Caco-2 (cell line): ENCODE measurements around the gene DLG2. TPM values are rescaled to one million over a fixed set of nuclear protein-coding genes. Genes with fewer than 3 reads are reported as not detected.

Experiments used
- BruUV-seq: library from RNA; stranded (reverse); fragments of 400-500 nt; replicated peaks from 2 replicates; lab custom pipeline; 2021; lab: Mats Ljungman, UMichigan
- CTCF ChIA-PET: fragments of 300-600 bp; sonication (Branson Sonifier 250); formaldehyde crosslinking; loops from one replicate; lab custom pipeline; 2022; ENCODE audit warnings: antibody characterized with exemption; lab: Charles Lee
- POLR2A ChIA-PET: fragments of 300-600 bp; sonication (Branson Sonifier 250); formaldehyde crosslinking; loops from one replicate; lab custom pipeline; 2022; ENCODE audit warnings: antibody characterized with exemption; lab: Charles Lee
- DNase-seq, 2 experiments: peaks; one replicate each; pipeline versions ENCODE4 v3.0.0 to v3.0.0-alpha.2; 2020 to 2022
- H3K27me3 ChIP-seq: replicated peaks from 2 replicates; pipeline ENCODE4 v1.6.0; 2011; ENCODE audit warnings: low read length; ENCODE audit not compliant: control insufficient read depth, insufficient read depth
- H3K36me3 ChIP-seq: 2 replicates; pipeline ENCODE4 v1.5.1; 2011; ENCODE audit warnings: low read length; ENCODE audit not compliant: control insufficient read depth, insufficient read depth
- H3K4me1 ChIP-seq: fragments of 250-450 bp; sonication (Bioruptor Pico); 2 replicates; pipeline ENCODE4 v1.5.1; 2020; ENCODE audit warnings: mild to moderate bottlenecking
- H3K4me3 ChIP-seq: 2 replicates; pipeline ENCODE4 v1.5.1; 2011; ENCODE audit warnings: low read depth, mild to moderate bottlenecking, control low read depth, low read length
- H3K9me3 ChIP-seq: fragments of 250-450 bp; sonication (Bioruptor Pico); 2 replicates; pipeline ENCODE4 v1.5.1; 2020; ENCODE audit warnings: mild to moderate bottlenecking, moderate library complexity
- H3K27ac Mint-ChIP-seq: one replicate; pipeline ENCODE4 v1.8.0; 2022; ENCODE audit warnings: mixed read lengths; ENCODE audit not compliant: unreplicated experiment
- H3K27me3 Mint-ChIP-seq: one replicate; pipeline ENCODE4 v1.8.0; 2022; ENCODE audit warnings: mixed read lengths; ENCODE audit not compliant: insufficient read depth, unreplicated experiment
- H3K36me3 Mint-ChIP-seq: one replicate; pipeline ENCODE4 v1.8.0; 2022; ENCODE audit warnings: mild to moderate bottlenecking, mixed read lengths; ENCODE audit not compliant: insufficient read depth, unreplicated experiment
- H3K4me1 Mint-ChIP-seq: one replicate; pipeline ENCODE4 v1.8.0; 2022; ENCODE audit warnings: low read depth, mixed read lengths; ENCODE audit not compliant: unreplicated experiment
- H3K4me3 Mint-ChIP-seq: one replicate; pipeline ENCODE4 v1.8.0; 2022; ENCODE audit warnings: mild to moderate bottlenecking, moderate library complexity, mixed read lengths; ENCODE audit not compliant: unreplicated experiment
- H3K9me3 Mint-ChIP-seq: one replicate; pipeline ENCODE4 v1.8.0; 2022; ENCODE audit warnings: mixed read lengths; ENCODE audit not compliant: unreplicated experiment
- intact Hi-C: fragments of 100-400 bp; cut with micrococcal nuclease; formaldehyde crosslinking; loops from one replicate; pipeline ENCODE4 v1.10.0; 2022; ENCODE audit not compliant: unreplicated experiment
- total RNA-seq: library from RNA; stranded (reverse); gene quantifications from 2 replicates; pipeline ENCODE4 v1.2.3, GENCODE V29; 2022
- TF ChIP-seq, protein P1 (sequence below), 2 experiments: fragments of 200-600 bp in 1 of 2; IDR thresholded peaks; 1 replicate in 1 of 2; 2 replicates in 1 of 2; pipeline versions ENCODE4 v1.5.1 to v1.8.0; 2011 to 2022; ENCODE audit warnings: antibody characterized with exemption in 1 of 2, control low read depth in 1 of 2, inconsistent platforms in 1 of 2, low read depth in 1 of 2, low read length in 1 of 2, mild to moderate bottlenecking in 1 of 2, moderate library complexity in 1 of 2; ENCODE audit not compliant: insufficient read depth in 1 of 2, severe bottlenecking in 1 of 2, unreplicated experiment in 1 of 2

Gene DLG2
- total RNA-seq, 1 experiment from 2014 or later, result 21.6 TPM

GRCh38 chr11:83571302-83571701 is 2055.8 kb downstream of the DLG2 start:
- BruUV-seq, result no TSS peak
- CTCF ChIA-PET, result interaction anchor here (0.7 kb wide), 1 partner anchor 191 kb away, joined by 3 read pairs; no protein-coding TSS in a partner anchor
- H3K9me3 Mint-ChIP-seq, result no peaks in the 10 kb centered on the region
- no peaks in the 10 kb centered on the region for H3K36me3 Mint-ChIP-seq
- H3K27ac Mint-ChIP-seq, result no peak overlapping the region
- H3K4me1 Mint-ChIP-seq, result peaks cover 6% of the 10 kb centered on the region
- Histone ChIP-seq H3K4me1 (peaks cover 17% of the 10 kb centered on the region; the same call in 1 of the 2 replicates), H3K9me3 (no peaks in the 10 kb centered on the region), H3K4me3 (no peak overlapping the region), H3K27me3 (no peaks in the 10 kb centered on the region), H3K36me3 (no peaks in the 10 kb centered on the region)
- H3K4me3 Mint-ChIP-seq, result no peak overlapping the region
- TF ChIP-seq, protein P1, sequence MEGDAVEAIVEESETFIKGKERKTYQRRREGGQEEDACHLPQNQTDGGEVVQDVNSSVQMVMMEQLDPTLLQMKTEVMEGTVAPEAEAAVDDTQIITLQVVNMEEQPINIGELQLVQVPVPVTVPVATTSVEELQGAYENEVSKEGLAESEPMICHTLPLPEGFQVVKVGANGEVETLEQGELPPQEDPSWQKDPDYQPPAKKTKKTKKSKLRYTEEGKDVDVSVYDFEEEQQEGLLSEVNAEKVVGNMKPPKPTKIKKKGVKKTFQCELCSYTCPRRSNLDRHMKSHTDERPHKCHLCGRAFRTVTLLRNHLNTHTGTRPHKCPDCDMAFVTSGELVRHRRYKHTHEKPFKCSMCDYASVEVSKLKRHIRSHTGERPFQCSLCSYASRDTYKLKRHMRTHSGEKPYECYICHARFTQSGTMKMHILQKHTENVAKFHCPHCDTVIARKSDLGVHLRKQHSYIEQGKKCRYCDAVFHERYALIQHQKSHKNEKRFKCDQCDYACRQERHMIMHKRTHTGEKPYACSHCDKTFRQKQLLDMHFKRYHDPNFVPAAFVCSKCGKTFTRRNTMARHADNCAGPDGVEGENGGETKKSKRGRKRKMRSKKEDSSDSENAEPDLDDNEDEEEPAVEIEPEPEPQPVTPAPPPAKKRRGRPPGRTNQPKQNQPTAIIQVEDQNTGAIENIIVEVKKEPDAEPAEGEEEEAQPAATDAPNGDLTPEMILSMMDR (IDR thresholded peaks at IDR 0.05; ENCODE audit: insufficient read depth in 1 of 2, low read depth in 1 of 2, low read length in 1 of 2, severe bottlenecking in 1 of 2, unreplicated experiment in 1 of 2), result no peak
- H3K27me3 Mint-ChIP-seq, result peaks cover 2% of the 10 kb centered on the region
- POLR2A ChIA-PET, result no interaction called here
- intact Hi-C loops, result no loop called here
- no peak for DNase-seq

GRCh38 chr11:83569134-83569805 is 2057.9 kb downstream of the DLG2 start:
- TF ChIP-seq, protein P1 (IDR thresholded peaks at IDR 0.05; ENCODE audit: insufficient read depth in 1 of 2, low read depth in 1 of 2, low read length in 1 of 2, severe bottlenecking in 1 of 2, unreplicated experiment in 1 of 2), result no peak
- peaks cover 2% of the 10 kb centered on the region for H3K27me3 Mint-ChIP-seq
- no peaks in the 10 kb centered on the region for H3K9me3 ChIP-seq
- intact Hi-C loops, result no loop called here
- H3K4me1 ChIP-seq, result peaks cover 17% of the 10 kb centered on the region; the same call in 1 of the 2 replicates
- ChIA-PET POLR2A (no interaction called here), CTCF (interaction anchor here (1.3 kb wide), 1 partner anchor 154 kb away, joined by 3 read pairs; no protein-coding TSS in a partner anchor)
- no peaks in the 10 kb centered on the region for H3K27me3 ChIP-seq
- H3K4me3 ChIP-seq, result no peak overlapping the region
- no peaks in the 10 kb centered on the region for H3K36me3 ChIP-seq
- H3K4me3 Mint-ChIP-seq, result no peak overlapping the region
- DNase-seq, result no peak
- H3K4me1 Mint-ChIP-seq, result peaks cover 6% of the 10 kb centered on the region
- no TSS peak for BruUV-seq
- H3K36me3 Mint-ChIP-seq, result no peaks in the 10 kb centered on the region
- no peaks in the 10 kb centered on the region for H3K9me3 Mint-ChIP-seq
- no peak overlapping the region for H3K27ac Mint-ChIP-seq

DNA sequence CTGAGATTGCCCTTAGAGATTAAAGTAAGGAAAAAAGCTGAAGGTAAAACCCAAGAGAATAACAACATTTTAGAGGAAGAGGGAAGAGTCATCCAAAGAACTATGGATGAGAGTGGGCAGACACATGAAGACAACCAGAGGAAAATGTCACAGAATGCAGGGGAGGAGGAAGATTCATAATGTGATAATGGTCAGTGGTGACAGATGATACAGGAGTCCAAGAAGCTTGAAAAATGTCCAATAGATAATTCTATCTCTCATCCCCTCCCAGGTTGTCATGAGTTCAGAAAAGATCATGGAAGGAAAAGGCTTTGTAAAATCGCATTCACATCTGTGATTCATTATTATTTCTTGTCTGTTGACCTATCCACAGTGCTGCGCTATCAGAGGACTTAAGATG is 2058.6 kb downstream of the DLG2 start:
- Histone ChIP-seq H3K9me3 (peaks cover 2% of the 10 kb centered on the region; the same call in 1 of the 2 replicates), H3K27me3 (no peaks in the 10 kb centered on the region), H3K4me1 (peaks cover 17% of the 10 kb centered on the region; the same call in 1 of the 2 replicates), H3K4me3 (no peak overlapping the region), H3K36me3 (no peaks in the 10 kb centered on the region)
- no peak overlapping the region for H3K4me3 Mint-ChIP-seq
- POLR2A ChIA-PET, result no interaction called here
- CTCF ChIA-PET, result interaction anchor here (1.3 kb wide), 1 partner anchor 155 kb away, joined by 3 read pairs; no protein-coding TSS in a partner anchor
- H3K9me3 Mint-ChIP-seq, result no peaks in the 10 kb centered on the region
- intact Hi-C loops, result no loop called here
- TF ChIP-seq, protein P1 (IDR thresholded peaks at IDR 0.05; ENCODE audit: insufficient read depth in 1 of 2, low read depth in 1 of 2, low read length in 1 of 2, severe bottlenecking in 1 of 2, unreplicated experiment in 1 of 2), result no peak
- peaks cover 2% of the 10 kb centered on the region for H3K27me3 Mint-ChIP-seq
- no peaks in the 10 kb centered on the region for H3K36me3 Mint-ChIP-seq
- DNase-seq, result no peak
- BruUV-seq, result no TSS peak
- no peak overlapping the region for H3K27ac Mint-ChIP-seq
- H3K4me1 Mint-ChIP-seq, result peaks cover 6% of the 10 kb centered on the region
